ENCODE data around the gene DEAF1.

- TF ChIP-seq, protein P1, sequence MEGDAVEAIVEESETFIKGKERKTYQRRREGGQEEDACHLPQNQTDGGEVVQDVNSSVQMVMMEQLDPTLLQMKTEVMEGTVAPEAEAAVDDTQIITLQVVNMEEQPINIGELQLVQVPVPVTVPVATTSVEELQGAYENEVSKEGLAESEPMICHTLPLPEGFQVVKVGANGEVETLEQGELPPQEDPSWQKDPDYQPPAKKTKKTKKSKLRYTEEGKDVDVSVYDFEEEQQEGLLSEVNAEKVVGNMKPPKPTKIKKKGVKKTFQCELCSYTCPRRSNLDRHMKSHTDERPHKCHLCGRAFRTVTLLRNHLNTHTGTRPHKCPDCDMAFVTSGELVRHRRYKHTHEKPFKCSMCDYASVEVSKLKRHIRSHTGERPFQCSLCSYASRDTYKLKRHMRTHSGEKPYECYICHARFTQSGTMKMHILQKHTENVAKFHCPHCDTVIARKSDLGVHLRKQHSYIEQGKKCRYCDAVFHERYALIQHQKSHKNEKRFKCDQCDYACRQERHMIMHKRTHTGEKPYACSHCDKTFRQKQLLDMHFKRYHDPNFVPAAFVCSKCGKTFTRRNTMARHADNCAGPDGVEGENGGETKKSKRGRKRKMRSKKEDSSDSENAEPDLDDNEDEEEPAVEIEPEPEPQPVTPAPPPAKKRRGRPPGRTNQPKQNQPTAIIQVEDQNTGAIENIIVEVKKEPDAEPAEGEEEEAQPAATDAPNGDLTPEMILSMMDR (IDR thresholded peaks at IDR 0.05): no peak
- TF ChIP-seq POLR2A (IDR thresholded peaks at IDR 0.05): no peak
These were observed 76.0 kb downstream of the DEAF1 start for GRCh38 chr11:618856-619627.

Data from right lobe of liver (tissue), 4 donors.